ENCODE measurements around the gene RBMS1.

The RBMS1 gene

DNA sequence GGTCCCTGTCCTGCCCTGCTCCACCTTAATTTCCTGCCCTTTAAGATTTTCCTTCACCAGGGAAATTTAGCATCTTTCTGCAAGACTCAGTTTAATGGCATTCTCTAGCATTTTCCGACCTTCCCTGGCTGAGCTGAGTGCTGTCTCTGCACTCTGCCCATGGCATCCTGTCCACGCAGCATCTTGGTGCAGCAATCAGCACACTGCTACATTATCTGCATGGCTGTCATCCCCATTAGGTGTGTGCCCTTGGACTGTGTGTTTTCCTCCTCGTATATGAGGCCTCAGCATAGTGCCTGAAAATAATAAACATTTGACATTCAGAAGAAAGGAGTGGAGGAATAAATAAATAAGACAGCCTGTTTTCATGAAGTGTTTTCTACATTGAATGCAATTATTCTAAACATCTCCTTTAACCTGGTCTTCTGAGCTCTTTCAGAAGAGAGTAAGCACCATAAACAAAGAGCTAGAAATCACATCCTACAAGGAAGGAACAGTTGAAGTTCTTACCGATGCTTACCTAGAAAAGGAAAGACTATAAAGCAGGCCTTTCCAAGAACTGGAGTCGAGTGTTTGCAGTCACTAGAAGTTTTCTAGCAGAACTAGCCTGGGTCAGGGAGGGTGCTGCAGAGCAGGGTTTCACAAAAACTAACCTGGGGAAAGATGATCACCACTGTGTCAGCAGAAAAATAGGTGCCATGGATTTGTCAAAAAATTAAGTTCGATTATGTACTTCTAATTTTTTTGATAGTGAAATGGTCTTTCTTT, 162.2 kb downstream of the RBMS1 start:
- in situ Hi-C loops (cut with MboI; ENCODE audit: low pct_unique_long_range_greater_than_20kb, low sequenced_read_pairs), result no loop called here
- DNase-seq, result no peak

DNA sequence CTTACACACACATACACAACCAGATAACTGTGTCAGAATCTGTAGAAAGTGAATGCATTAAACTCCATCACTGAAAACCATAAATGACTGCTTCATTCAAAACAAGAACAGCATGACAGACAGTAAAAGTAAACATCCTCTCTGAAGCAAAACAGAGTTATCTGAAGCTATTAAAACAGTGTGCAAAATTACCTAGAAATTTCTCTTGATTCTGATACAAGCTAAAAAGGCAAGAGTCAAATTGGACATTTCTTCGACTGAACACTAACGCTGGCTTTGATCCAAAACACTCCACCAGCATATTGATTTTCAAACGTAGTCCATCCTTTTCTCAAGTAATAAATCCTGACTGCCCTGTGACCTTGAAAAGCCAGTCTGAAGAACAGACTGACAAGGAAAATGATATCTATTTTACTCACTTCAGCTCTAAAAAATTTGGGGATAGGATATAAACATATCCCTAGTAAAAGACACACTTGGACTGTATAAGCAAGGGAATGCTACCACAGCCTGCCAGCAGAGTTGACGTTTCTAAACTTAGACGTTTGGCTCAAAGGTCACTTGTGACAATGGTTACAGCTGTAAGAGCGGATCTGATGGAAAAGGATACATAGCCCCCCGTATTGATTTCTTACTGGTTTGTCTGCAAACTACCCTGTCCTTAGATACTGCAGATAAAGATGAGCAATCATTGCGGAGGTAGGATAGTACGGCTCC, 164.6 kb downstream of the RBMS1 start:
- no peak for DNase-seq
- in situ Hi-C loops (cut with MboI; ENCODE audit: low pct_unique_long_range_greater_than_20kb, low sequenced_read_pairs), result no loop called here

DNA sequence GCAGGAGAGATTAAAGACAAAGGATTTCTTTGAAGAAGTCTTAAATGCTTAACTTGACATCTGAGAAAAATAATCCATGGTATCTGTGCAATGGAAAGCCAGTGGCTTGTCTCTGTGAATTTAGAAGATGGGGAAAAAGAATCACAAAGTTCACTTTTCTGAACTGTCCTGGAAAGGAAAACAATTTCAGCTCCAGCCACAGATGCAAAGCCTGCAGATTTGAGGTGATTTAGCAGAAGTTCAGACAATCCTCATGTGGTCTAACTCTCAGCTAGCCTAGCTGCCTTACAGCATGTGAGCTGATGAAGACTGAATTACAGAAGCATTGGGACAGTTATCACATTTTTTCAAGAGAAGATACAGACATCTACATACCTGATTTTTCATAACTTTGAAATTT, 166.8 kb downstream of the RBMS1 start:
- no peak for DNase-seq
- in situ Hi-C loops (cut with MboI; ENCODE audit: low pct_unique_long_range_greater_than_20kb, low sequenced_read_pairs), result no loop called here

DNA sequence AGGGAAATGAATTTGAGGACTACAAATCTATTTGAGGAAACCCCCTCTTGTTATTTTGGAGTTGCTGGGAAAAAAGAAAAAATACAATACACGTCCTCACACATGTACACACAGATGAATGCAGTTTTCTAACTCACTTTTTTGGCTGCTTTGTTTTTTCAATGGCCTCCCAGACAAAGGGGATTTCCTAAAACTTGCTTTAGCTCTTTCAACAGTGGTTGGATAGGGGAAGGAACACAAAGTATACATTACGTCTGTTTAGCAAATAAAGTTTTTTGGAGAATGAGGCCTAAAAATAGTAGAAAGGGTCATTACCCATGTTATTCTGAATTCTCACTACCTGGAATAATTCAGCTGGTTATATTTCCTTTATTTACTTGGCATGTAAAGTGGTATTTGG, 168.2 kb downstream of the RBMS1 start:
- in situ Hi-C loops (cut with MboI; ENCODE audit: low pct_unique_long_range_greater_than_20kb, low sequenced_read_pairs), result no loop called here
- DNase-seq, result no peak

DNA sequence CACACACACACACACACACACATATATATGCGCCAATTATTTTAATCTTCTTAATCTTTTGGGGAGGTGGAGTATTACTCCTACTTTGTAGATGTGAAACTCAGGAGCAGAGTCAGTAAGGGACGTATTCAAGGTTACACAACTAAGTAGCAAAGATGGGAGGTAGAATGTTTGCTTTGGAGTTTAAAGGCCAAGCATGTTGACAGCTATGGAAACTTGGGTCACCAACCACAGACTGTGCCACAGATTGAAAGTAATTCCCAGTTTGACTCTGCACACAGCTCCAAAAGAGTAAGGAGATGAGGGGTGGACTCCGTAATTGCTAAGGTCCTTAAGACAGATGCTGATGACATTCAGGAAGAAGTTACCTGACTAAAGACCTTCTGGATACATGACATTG, 168.7 kb downstream of the RBMS1 start:
- no peak for DNase-seq
- in situ Hi-C loops (cut with MboI; ENCODE audit: low pct_unique_long_range_greater_than_20kb, low sequenced_read_pairs), result no loop called here

DNA sequence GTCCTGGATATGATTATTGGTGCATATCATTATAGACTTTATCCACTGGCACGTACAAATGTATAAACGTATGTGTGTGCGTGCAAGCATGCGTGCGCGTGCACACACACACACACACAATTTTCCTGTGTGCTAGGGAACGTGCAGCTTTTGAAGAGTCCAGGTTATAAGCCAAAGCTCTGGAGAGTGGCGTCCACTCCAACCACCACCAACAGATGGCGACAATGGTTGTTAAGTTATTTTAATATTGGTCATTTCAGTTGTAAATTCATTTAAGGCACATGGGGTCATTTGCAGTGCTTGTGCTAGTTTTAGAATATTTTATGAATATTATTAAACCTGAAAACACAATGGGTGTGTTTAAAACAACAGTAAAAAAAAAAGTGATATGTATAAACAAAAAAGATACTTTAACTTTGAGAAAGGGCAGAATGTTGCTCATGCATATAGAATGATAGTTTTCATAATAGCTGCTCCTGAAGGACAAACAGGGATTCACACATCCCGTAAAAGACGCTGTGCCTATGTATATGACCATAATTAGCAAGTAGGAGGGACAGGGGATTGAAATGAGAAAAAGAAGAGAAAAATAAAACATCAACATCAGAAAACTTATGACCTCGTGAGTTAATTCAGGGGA, 169.3 kb downstream of the RBMS1 start:
- in situ Hi-C loops (cut with MboI; ENCODE audit: low pct_unique_long_range_greater_than_20kb, low sequenced_read_pairs), result no loop called here
- peak; percentile 64 for DNase-seq

DNA sequence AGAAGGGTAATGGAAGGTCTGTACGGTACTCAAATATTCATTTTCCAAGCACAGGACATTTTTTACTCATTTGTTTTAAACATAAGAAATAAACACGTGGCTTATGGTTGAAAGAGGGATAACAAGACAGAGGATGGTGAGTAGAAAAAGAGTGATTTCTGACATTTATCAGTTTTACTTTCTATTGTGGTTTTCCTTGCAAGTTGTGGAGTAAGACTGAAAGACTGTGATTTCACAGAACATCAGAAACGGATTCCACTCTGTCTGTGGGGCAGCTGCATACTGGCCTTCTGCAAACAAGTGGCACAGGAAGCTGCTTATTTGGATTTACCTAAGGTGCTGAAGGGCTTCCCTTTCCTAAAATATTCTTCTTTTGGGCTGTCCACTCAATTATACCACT, 171.3 kb downstream of the RBMS1 start:
- in situ Hi-C loops (cut with MboI; ENCODE audit: low pct_unique_long_range_greater_than_20kb, low sequenced_read_pairs), result no loop called here
- DNase-seq, result no peak

DNA sequence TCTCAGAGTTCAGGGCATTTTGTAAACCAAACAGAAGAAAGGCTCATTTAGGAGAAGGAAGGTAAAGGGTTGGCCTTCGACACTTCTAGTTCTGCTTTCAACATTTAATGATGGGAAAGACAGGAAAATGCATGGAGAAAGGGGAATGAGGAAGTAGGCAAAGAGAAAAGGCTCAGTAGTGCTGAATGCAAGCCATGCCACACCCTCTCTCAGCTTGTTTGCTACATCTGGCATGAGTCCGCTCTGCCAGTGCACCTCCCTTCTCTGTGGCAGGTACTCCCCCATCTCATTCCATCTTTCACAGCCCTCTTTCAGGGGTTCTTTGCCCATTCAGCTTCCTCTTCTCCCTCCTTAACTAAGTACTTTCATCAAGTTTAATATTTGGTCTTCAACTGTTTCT, 172.6 kb downstream of the RBMS1 start:
- peak; percentile 19 for DNase-seq
- in situ Hi-C loops (cut with MboI; ENCODE audit: low pct_unique_long_range_greater_than_20kb, low sequenced_read_pairs), result no loop called here

DNA sequence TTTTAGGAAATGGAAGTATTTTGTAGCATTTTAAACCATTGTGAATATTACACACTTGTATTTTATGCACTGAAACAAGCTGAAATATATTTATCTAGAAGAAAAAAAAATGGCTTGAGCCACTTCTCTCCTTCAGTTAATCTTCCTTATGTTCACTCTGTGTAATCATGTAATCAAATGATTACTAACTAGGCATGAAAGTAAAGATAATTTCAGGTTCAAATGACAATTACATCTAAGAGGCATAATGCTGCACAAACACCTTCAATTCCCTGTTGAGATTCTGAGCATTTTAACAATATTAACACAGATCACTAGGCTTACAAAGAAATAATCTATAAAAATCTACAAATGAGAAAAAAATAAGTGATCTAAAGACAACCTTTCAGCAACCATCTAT, 173.9 kb downstream of the RBMS1 start:
- DNase-seq, result no peak
- in situ Hi-C loops (cut with MboI; ENCODE audit: low pct_unique_long_range_greater_than_20kb, low sequenced_read_pairs), result no loop called here

DNA sequence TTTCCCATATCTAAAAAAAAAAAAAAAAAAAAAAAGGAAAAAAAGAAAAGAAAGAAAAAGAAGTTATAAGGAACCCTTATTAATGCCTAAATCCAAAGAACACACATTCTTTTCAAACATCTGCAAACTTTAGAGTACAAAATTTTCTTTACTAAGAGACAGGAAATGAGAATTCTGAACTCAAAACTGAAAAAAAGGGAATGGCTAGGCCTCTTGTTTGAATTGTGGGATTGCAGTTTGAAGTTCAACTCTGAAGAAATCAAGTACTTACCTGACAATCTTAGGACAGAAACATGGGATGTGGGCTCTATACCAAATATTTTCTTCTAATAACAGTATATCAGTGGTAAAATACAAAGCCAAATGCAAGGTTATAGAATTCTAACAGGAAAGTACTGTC, 175.4 kb downstream of the RBMS1 start:
- in situ Hi-C loops (cut with MboI; ENCODE audit: low pct_unique_long_range_greater_than_20kb, low sequenced_read_pairs), result no loop called here
- DNase-seq, result no peak

DNA sequence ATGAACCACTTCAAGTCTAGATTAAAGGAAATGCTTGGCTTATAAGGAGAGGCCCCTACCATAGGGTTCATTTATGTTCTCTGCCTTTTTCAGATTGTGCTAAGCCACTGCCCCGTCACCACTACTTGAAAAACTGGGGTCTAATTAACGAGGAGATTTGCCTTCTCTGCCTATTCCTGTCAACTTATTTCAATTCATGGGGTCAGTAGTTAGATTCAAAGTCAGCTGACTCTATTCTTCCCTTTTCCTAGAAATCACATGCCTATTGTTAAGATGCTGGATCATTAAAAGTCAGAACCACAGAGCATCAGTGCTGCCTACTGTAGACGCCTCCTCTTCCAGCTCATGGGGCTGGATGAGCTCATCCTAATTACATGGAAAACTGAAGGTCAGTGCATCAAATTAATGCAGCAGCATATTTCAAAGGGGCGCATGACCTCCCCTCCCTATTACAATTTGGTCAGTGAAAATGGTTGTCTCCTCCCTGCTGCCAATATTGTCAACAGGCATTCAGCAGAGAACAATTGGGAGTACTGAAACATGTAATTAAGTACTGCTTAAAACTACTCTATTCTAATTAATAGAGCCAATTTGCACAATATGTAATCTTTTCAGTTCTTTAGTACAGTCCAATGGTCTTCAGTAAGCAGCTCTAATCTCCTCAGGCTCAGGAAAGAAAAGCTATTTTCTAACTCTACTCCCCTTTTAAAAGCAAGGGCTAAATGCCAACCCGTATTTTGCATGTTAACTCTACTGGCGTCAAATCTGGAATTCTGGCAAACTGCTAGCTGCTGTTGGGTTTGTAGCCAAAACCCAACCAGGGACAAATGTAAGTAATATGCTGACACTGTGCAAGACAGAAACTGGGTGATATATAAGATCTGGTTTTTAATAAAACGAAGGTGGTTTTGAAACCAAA, 176.2 kb downstream of the RBMS1 start:
- no peak for DNase-seq
- in situ Hi-C loops (cut with MboI; ENCODE audit: low pct_unique_long_range_greater_than_20kb, low sequenced_read_pairs), result no loop called here

DNA sequence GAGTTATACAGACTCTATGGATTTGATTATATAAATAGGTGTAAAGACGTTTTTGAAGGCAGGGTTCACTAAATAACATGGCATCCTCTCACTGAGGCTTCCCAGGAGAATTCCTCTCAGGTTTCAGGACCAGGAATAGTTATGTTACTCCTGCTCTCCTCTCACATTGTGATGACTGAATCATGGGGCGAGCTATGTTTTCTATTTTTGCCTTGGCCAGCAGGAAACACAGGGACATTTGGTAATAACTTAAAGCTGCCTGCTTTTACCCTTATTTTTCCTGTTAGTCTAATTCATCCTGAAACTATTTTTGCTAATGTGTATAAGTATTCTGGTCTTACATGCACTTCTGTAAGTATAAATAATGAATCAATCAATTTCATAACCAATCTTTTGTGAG, 178.3 kb downstream of the RBMS1 start:
- in situ Hi-C loops (cut with MboI; ENCODE audit: low pct_unique_long_range_greater_than_20kb, low sequenced_read_pairs), result no loop called here
- no peak for DNase-seq

DNA sequence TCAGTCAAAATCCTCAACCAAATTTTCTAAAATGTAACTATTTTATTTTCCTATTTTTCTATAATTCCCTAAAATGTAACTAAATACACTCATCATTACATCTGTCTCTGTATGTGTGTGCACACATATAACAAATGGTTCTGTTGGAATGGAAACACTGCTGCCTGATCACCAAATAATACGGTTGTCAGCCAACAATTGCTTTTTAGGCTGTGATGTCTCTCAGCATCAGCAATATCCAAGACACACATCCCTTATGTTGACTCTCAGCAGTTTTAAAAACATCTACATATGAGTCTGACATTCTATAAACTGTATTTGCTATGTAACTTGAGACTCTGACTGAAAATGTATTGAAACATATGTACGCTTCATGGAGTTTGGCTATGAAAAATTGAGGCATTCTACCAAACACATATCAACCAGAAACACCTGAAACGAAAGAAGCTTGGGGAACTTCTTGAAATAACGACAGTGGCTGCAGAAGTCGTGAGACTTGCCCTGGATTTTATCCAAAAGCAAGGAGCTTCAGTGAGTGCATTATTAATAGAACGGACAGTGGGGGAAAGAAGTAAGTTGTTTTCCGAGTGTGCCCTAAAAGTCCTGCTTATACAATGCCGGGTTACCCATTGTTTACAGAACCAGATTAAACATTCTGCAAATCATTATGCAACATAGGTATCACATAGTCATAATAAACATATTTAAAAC, 183.3 kb downstream of the RBMS1 start:
- in situ Hi-C loops (cut with MboI; ENCODE audit: low pct_unique_long_range_greater_than_20kb, low sequenced_read_pairs), result no loop called here
- no peak for DNase-seq

DNA sequence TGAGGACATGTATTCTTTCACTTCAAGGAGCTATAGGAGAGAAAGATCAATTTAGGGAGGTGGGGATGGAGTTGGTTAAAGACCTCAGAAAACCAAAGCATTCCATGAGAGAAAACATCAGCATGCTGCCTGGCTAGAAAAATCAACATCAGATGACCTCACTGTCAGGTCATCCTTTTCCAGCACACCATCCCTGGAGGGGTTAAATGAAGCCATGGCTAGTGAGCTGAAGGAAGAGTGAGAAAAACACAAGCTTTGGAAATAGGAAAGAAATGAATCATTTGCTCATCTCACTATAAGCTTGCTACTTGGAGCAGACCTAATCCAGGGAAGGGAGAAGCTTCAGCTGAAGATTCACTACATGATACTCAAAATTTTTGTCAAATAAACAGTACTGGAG, 184.0 kb downstream of the RBMS1 start:
- DNase-seq, result no peak
- in situ Hi-C loops (cut with MboI; ENCODE audit: low pct_unique_long_range_greater_than_20kb, low sequenced_read_pairs), result no loop called here

DNA sequence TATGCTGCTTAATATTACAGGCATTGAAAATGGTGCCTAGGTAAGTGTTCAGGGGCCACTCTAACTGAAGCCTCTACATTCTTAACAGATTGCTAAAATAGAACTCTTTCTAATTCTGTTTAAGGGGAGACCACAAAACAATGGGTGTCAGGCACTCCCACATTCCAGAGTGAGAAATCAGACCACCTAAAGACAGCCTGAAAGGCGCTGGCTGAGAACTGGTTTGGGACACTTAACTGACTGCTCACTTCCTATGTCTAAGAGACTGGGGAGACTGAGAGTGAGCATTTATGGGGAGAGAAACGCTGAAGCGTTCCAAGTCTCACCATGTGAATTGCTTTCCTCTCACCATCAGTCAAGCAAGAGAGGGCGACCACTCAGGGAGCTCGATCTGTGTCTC, 184.7 kb downstream of the RBMS1 start:
- no peak for DNase-seq
- in situ Hi-C loops (cut with MboI; ENCODE audit: low pct_unique_long_range_greater_than_20kb, low sequenced_read_pairs), result no loop called here

DNA sequence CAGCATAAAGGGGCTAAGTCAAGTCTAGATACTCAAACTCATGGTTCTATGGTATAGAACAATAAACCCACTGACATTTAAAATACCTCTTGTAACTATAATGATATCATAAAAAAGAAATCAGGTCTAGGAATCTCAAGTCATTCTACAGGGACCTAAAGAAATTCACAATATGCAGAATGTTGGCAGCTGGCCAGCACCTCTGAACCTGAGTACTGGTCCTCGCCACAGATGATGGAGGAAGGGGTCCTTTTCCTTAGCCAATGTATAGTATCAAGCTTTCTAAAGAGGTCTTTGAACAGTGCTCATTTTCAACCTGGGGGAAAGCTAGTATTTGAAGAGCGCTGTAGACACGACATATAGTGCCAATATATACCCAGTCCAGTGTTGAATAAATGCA, 185.1 kb downstream of the RBMS1 start:
- in situ Hi-C loops (cut with MboI; ENCODE audit: low pct_unique_long_range_greater_than_20kb, low sequenced_read_pairs), result no loop called here
- no peak for DNase-seq

DNA sequence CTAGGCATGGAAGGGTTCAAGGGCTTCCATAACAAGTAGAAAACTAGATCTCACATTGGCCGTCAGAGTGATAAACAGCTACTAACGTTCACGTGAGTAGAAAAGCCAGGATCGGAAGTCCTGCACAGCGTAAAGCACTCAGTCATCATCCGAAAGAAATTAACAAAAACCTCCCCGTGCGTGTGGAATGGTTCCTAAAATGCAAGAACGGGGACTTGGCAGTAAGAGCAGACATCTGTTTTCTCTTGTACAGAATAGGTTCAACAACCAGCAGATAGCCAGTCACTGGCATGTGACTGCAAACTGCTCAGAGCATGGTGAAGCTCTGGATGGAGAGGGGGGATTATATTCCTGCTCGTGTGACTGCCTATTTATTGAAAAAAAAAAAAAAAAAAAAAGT, 186.6 kb downstream of the RBMS1 start:
- DNase-seq, result no peak
- in situ Hi-C loops (cut with MboI; ENCODE audit: low pct_unique_long_range_greater_than_20kb, low sequenced_read_pairs), result no loop called here

DNA sequence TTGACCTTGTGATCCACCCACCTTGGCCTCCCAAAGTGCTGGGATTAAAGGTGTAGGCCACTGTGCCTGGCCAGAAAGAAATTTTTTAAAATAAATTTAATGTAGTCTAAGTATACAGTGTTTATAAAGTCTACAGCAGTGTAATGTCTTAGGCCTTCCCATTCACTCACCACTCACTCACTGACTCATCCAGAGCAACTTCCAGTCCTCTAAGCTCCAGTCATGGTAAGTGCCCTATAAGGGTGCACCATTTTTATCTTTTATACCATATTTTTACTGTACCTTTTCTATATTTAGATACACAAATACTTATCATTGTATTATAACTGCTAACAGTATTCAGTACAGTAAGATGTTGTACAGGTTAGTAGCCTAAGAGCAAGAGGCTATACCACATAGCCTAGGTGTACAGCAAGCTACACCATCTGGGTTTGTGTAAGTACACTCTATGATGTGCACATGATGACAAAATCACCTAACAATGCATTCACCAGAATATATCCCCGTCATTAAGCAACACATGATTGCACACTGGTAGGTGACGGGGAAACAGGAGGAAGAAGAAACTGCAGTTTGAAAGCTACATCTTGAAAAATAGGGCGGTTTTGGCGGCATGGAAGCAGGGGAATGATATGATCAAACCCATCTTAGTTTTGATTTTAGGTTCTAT, 188.4 kb downstream of the RBMS1 start:
- DNase-seq, result no peak
- in situ Hi-C loops (cut with MboI; ENCODE audit: low pct_unique_long_range_greater_than_20kb, low sequenced_read_pairs), result no loop called here

Data from KBM-7 (cell line).